HG02884 (cell line): ENCODE data around the gene KIRREL3.

Experiments
- ATAC-seq: cut with Tn5 transposase; IDR thresholded peaks from one replicate; pipeline ENCODE4 v1.9.1; 2021; ENCODE audit warnings: mild to moderate bottlenecking, moderate library complexity; ENCODE audit not compliant: unreplicated experiment

Gene KIRREL3

GRCh38 chr11:126683766-126684728, 316.5 kb downstream of the KIRREL3 start:
- no peak for ATAC-seq

- no peak for ATAC-seq
These were observed 318.0 kb downstream of the KIRREL3 start for GRCh38 chr11:126682590-126682989.

GRCh38 chr11:126680700-126681099, 319.9 kb downstream of the KIRREL3 start:
- no peak for ATAC-seq

GRCh38 chr11:126680131-126680530, 320.4 kb downstream of the KIRREL3 start:
- ATAC-seq: no peak

GRCh38 chr11:126679033-126679432, 321.5 kb downstream of the KIRREL3 start:
- no peak for ATAC-seq

- no peak for ATAC-seq
These were observed 324.0 kb downstream of the KIRREL3 start for GRCh38 chr11:126676536-126676935.

- no peak for ATAC-seq
These were observed 327.3 kb downstream of the KIRREL3 start for GRCh38 chr11:126673319-126673718.

GRCh38 chr11:126669416-126669815, 331.2 kb downstream of the KIRREL3 start:
- no peak for ATAC-seq

GRCh38 chr11:126664643-126665042, 335.9 kb downstream of the KIRREL3 start:
- ATAC-seq: no peak

GRCh38 chr11:126663749-126664592, 336.6 kb downstream of the KIRREL3 start:
- no peak for ATAC-seq

- no peak for ATAC-seq
These were observed 338.4 kb downstream of the KIRREL3 start for GRCh38 chr11:126662035-126662790.

GRCh38 chr11:126660761-126661425, 339.7 kb downstream of the KIRREL3 start:
- ATAC-seq: no peak

- ATAC-seq: no peak
These were observed 340.2 kb downstream of the KIRREL3 start for GRCh38 chr11:126660321-126660720.

GRCh38 chr11:126658306-126659056, 342.1 kb downstream of the KIRREL3 start:
- no peak for ATAC-seq

- no peak for ATAC-seq
These were observed 344.8 kb downstream of the KIRREL3 start for GRCh38 chr11:126655807-126656128.

- no peak for ATAC-seq
These were observed 345.4 kb downstream of the KIRREL3 start for GRCh38 chr11:126654886-126655806.

GRCh38 chr11:126653040-126653439, 347.5 kb downstream of the KIRREL3 start:
- ATAC-seq: no peak

GRCh38 chr11:126647735-126648134, 352.8 kb downstream of the KIRREL3 start:
- ATAC-seq: no peak
